GM23338 (cell line): Measurements from ENCODE around the gene CMTR1. TPM values are rescaled to one million over a fixed set of nuclear protein-coding genes. Genes with fewer than 3 reads are reported as not detected.

Experiments
- ATAC-seq: fragments of 200-7000 bp; cut with Tn5 transposase; 3 replicates; pipeline ENCODE4 v1.9.1; 2020
- DNase-seq: peaks from one replicate; pipeline ENCODE4 v3.0.0-alpha.2; 2015; ENCODE audit warnings: low spot score
- H2AFZ ChIP-seq: fragments of 200-600 bp; sonication (generic); 2 replicates; pipeline ENCODE4 v1.8.0; 2016; ENCODE audit warnings: antibody characterized with exemption, mild to moderate bottlenecking, moderate library complexity
- H3F3A ChIP-seq: fragments of 200-600 bp; sonication (generic); replicated peaks from 2 replicates; pipeline ENCODE4 v1.8.0; 2017; ENCODE audit warnings: antibody characterized with exemption, mixed run types, low read depth
- H3K27ac ChIP-seq: fragments of 200-600 bp; sonication (generic); 2 replicates; pipeline ENCODE4 v1.6.1; 2016; ENCODE audit warnings: low read depth
- H3K27me3 ChIP-seq: fragments of 200-600 bp; sonication (generic); 2 replicates; pipeline ENCODE4 v1.8.0; 2016; ENCODE audit warnings: mild to moderate bottlenecking, mixed run types, moderate library complexity; ENCODE audit not compliant: insufficient read depth
- H3K36me3 ChIP-seq: fragments of 200-600 bp; sonication (generic); 2 replicates; pipeline ENCODE4 v1.8.0; 2016; ENCODE audit warnings: mild to moderate bottlenecking; ENCODE audit not compliant: insufficient read depth
- H3K4me1 ChIP-seq: fragments of 200-600 bp; sonication (generic); 2 replicates; pipeline ENCODE4 v1.8.0; 2016; ENCODE audit warnings: mild to moderate bottlenecking, moderate library complexity; ENCODE audit not compliant: insufficient read depth
- H3K4me2 ChIP-seq: fragments of 200-600 bp; sonication (generic); 2 replicates; pipeline ENCODE4 v1.7.1; 2017; ENCODE audit warnings: mixed run types
- H3K4me3 ChIP-seq: fragments of 200-600 bp; sonication (generic); 2 replicates; pipeline ENCODE4 v1.6.1; 2016; ENCODE audit warnings: mixed run types
- H3K79me2 ChIP-seq: fragments of 200-600 bp; sonication (generic); replicated peaks from 2 replicates; pipeline ENCODE4 v1.8.0; 2017; ENCODE audit warnings: mild to moderate bottlenecking; ENCODE audit not compliant: insufficient read depth
- H3K9me2 ChIP-seq: fragments of 200-600 bp; sonication (generic); 2 replicates; pipeline ENCODE4 v1.8.0; 2017; ENCODE audit not compliant: insufficient read depth
- H4K20me1 ChIP-seq: fragments of 200-600 bp; sonication (generic); replicated peaks from 2 replicates; pipeline ENCODE4 v1.8.0; 2017; ENCODE audit warnings: mild to moderate bottlenecking; ENCODE audit not compliant: insufficient read depth
- H3K27ac Mint-ChIP-seq: 2 replicates; pipeline ENCODE4 v1.8.0; 2020; ENCODE audit warnings: inconsistent platforms, mild to moderate bottlenecking, moderate library complexity, mixed read lengths
- H3K27me3 Mint-ChIP-seq: 3 replicates; pipeline ENCODE4 v1.8.0; 2022; ENCODE audit warnings: low read depth, mild to moderate bottlenecking, moderate library complexity, mixed read lengths, inconsistent platforms; ENCODE audit not compliant: insufficient read depth, poor library complexity
- H3K36me3 Mint-ChIP-seq: 3 replicates; pipeline ENCODE4 v1.8.0; 2021; ENCODE audit warnings: low read depth, mild to moderate bottlenecking, inconsistent platforms, moderate library complexity, mixed read lengths
- H3K4me1 Mint-ChIP-seq: 3 replicates; pipeline ENCODE4 v1.8.0; 2020; ENCODE audit warnings: mild to moderate bottlenecking, inconsistent platforms, mixed read lengths
- H3K4me3 Mint-ChIP-seq: 3 replicates; pipeline ENCODE4 v1.8.0; 2021; ENCODE audit warnings: moderate library complexity, mild to moderate bottlenecking, inconsistent platforms, mixed read lengths
- H3K9me3 Mint-ChIP-seq: 3 replicates; pipeline ENCODE4 v1.8.0; 2020; ENCODE audit warnings: moderate library complexity, mild to moderate bottlenecking, inconsistent platforms, mixed read lengths
- CREB1 ChIP-seq: fragments of 250-450 bp; sonication (Bioruptor Pico); IDR thresholded peaks from 2 replicates; pipeline ENCODE4 v1.5.0; 2020; ENCODE audit warnings: low read depth, mild to moderate bottlenecking, moderate library complexity
- EZH2 ChIP-seq: fragments of 200-600 bp; sonication (generic); IDR thresholded peaks from one replicate; pipeline ENCODE4 v1.8.0; 2017; ENCODE audit warnings: antibody characterized with exemption, mild to moderate bottlenecking, low read depth; ENCODE audit not compliant: unreplicated experiment
- EZH2phosphoT487 ChIP-seq: fragments of 200-600 bp; sonication (generic); IDR thresholded peaks from one replicate; pipeline ENCODE4 v1.8.1; 2018; ENCODE audit warnings: antibody characterized with exemption; ENCODE audit not compliant: unreplicated experiment
- JUNB ChIP-seq: IDR thresholded peaks from one replicate; pipeline ENCODE4 v1.6.1; 2016; ENCODE audit warnings: antibody characterized with exemption; ENCODE audit not compliant: unreplicated experiment
- NANOG ChIP-seq: IDR thresholded peaks from 2 replicates; pipeline ENCODE4 v1.6.1; 2016; ENCODE audit warnings: antibody characterized with exemption, borderline replicate concordance
- POLR2AphosphoS5 ChIP-seq: IDR thresholded peaks from 2 replicates; pipeline ENCODE4 v1.6.1; 2016; ENCODE audit warnings: antibody characterized with exemption, low read depth
- STAT1 ChIP-seq: IDR thresholded peaks from one replicate; pipeline ENCODE4 v1.6.1; 2016; ENCODE audit warnings: antibody characterized with exemption; ENCODE audit not compliant: unreplicated experiment
- ZNF114 ChIP-seq: fragments of 250-450 bp; sonication (Bioruptor Pico); IDR thresholded peaks from 2 replicates; pipeline ENCODE4 v1.5.0; 2020; ENCODE audit warnings: mild to moderate bottlenecking, moderate library complexity
- ZNF331 ChIP-seq: fragments of 250-450 bp; sonication (Bioruptor Pico); IDR thresholded peaks from 2 replicates; pipeline ENCODE4 v1.5.0; 2020; ENCODE audit warnings: low read depth, mild to moderate bottlenecking, moderate library complexity
- polyA plus RNA-seq: library from polyadenylated mRNA; unstranded; fragments of >200 nt; fragmentation: Nextera tagmentation; extraction: Ambion mirVana; gene quantifications from 2 replicates; pipeline ENCODE4 v1.2.1, GENCODE V29; 2016
- total RNA-seq: library from RNA; depleted of rRNA; stranded (reverse); fragments of >200 nt; shearing (Covaris generic); gene quantifications from 2 replicates; pipeline ENCODE4 v1.2.3, GENCODE V29; 2014
- TF ChIP-seq, protein P1 (sequence below): IDR thresholded peaks from one replicate; pipeline ENCODE4 v1.6.1; 2018; ENCODE audit warnings: antibody characterized with exemption; ENCODE audit not compliant: unreplicated experiment
- TF ChIP-seq, protein P2 (sequence below): fragments of 250-450 bp; sonication (Bioruptor Pico); IDR thresholded peaks from 2 replicates; pipeline ENCODE4 v1.5.0; 2020; ENCODE audit warnings: mild to moderate bottlenecking, moderate library complexity
- TF ChIP-seq, protein P3 (sequence below): IDR thresholded peaks from 2 replicates; pipeline ENCODE4 v1.6.1; 2016; ENCODE audit warnings: antibody characterized with exemption
- TF ChIP-seq, protein P4 (sequence below), 2 experiments: fragments of 200-600 bp in 1 of 2; sonication (generic) in 1 of 2; conservative IDR thresholded peaks; 2 replicates each; pipeline versions ENCODE4 v1.5.1 to v1.6.1; 2016 to 2017; ENCODE audit warnings: antibody characterized with exemption in 2 of 2, low read depth in 2 of 2, mild to moderate bottlenecking in 2 of 2, moderate library complexity in 1 of 2

CMTR1 gene
- total and polyA plus RNA-seq, 2 experiments from 2014 or later = 7.3 to 36.4 TPM

DNA sequence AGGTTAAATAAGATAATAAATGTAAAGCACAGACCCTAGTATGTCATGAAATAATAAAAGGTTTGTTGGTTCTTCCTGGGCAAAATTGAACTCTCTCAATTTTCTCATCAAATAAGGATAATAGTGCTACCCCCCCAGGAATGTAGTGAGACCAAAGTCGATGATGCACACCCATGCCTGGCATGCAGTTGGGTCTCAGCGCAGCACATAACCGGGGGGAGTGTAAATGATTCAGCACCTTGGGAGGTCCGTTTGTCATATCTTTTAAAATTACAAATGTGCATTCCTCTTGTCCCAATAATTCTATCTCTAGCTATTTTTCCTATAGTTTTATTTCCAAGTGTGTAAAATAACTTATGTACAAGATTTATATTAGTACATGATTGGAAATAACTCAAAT lies 98.0 kb downstream of the CMTR1 start:
- no peak for ATAC-seq
- peaks cover 13% of the 10 kb centered on the region for H3K4me1 ChIP-seq
- H3K27me3 Mint-ChIP-seq = peaks cover 31% of the 10 kb centered on the region

More for the DNA sequence above, 98.0 kb downstream of the CMTR1 start:
- peaks cover 33% of the 10 kb centered on the region for H3K27me3 ChIP-seq
- no peak overlapping the region for H3K27ac Mint-ChIP-seq
- no peaks in the 10 kb centered on the region for H3K79me2 ChIP-seq
- DNase-seq = no peak
- no peaks in the 10 kb centered on the region for H3K36me3 Mint-ChIP-seq
- no peak overlapping the region for H2AFZ ChIP-seq
- H3K9me3 Mint-ChIP-seq = no peaks in the 10 kb centered on the region
- H3F3A ChIP-seq = no peaks in the 10 kb centered on the region
- no peak overlapping the region for H3K27ac ChIP-seq
- no peak overlapping the region for H3K4me3 Mint-ChIP-seq
- H3K4me3 ChIP-seq = no peak overlapping the region
- H4K20me1 ChIP-seq = no peaks in the 10 kb centered on the region; the same call in 1 of the 2 replicates
- no peaks in the 10 kb centered on the region for H3K9me2 ChIP-seq
- TF ChIP-seq ZNF114 = no peak
- TF ChIP-seq, protein P1, sequence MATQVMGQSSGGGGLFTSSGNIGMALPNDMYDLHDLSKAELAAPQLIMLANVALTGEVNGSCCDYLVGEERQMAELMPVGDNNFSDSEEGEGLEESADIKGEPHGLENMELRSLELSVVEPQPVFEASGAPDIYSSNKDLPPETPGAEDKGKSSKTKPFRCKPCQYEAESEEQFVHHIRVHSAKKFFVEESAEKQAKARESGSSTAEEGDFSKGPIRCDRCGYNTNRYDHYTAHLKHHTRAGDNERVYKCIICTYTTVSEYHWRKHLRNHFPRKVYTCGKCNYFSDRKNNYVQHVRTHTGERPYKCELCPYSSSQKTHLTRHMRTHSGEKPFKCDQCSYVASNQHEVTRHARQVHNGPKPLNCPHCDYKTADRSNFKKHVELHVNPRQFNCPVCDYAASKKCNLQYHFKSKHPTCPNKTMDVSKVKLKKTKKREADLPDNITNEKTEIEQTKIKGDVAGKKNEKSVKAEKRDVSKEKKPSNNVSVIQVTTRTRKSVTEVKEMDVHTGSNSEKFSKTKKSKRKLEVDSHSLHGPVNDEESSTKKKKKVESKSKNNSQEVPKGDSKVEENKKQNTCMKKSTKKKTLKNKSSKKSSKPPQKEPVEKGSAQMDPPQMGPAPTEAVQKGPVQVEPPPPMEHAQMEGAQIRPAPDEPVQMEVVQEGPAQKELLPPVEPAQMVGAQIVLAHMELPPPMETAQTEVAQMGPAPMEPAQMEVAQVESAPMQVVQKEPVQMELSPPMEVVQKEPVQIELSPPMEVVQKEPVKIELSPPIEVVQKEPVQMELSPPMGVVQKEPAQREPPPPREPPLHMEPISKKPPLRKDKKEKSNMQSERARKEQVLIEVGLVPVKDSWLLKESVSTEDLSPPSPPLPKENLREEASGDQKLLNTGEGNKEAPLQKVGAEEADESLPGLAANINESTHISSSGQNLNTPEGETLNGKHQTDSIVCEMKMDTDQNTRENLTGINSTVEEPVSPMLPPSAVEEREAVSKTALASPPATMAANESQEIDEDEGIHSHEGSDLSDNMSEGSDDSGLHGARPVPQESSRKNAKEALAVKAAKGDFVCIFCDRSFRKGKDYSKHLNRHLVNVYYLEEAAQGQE = no peak
- no peak for TF ChIP-seq EZH2phosphoT487
- no peak for TF ChIP-seq ZNF331 (CRISPR knock-in tag)
- TF ChIP-seq JUNB = no peak
- TF ChIP-seq, protein P2, sequence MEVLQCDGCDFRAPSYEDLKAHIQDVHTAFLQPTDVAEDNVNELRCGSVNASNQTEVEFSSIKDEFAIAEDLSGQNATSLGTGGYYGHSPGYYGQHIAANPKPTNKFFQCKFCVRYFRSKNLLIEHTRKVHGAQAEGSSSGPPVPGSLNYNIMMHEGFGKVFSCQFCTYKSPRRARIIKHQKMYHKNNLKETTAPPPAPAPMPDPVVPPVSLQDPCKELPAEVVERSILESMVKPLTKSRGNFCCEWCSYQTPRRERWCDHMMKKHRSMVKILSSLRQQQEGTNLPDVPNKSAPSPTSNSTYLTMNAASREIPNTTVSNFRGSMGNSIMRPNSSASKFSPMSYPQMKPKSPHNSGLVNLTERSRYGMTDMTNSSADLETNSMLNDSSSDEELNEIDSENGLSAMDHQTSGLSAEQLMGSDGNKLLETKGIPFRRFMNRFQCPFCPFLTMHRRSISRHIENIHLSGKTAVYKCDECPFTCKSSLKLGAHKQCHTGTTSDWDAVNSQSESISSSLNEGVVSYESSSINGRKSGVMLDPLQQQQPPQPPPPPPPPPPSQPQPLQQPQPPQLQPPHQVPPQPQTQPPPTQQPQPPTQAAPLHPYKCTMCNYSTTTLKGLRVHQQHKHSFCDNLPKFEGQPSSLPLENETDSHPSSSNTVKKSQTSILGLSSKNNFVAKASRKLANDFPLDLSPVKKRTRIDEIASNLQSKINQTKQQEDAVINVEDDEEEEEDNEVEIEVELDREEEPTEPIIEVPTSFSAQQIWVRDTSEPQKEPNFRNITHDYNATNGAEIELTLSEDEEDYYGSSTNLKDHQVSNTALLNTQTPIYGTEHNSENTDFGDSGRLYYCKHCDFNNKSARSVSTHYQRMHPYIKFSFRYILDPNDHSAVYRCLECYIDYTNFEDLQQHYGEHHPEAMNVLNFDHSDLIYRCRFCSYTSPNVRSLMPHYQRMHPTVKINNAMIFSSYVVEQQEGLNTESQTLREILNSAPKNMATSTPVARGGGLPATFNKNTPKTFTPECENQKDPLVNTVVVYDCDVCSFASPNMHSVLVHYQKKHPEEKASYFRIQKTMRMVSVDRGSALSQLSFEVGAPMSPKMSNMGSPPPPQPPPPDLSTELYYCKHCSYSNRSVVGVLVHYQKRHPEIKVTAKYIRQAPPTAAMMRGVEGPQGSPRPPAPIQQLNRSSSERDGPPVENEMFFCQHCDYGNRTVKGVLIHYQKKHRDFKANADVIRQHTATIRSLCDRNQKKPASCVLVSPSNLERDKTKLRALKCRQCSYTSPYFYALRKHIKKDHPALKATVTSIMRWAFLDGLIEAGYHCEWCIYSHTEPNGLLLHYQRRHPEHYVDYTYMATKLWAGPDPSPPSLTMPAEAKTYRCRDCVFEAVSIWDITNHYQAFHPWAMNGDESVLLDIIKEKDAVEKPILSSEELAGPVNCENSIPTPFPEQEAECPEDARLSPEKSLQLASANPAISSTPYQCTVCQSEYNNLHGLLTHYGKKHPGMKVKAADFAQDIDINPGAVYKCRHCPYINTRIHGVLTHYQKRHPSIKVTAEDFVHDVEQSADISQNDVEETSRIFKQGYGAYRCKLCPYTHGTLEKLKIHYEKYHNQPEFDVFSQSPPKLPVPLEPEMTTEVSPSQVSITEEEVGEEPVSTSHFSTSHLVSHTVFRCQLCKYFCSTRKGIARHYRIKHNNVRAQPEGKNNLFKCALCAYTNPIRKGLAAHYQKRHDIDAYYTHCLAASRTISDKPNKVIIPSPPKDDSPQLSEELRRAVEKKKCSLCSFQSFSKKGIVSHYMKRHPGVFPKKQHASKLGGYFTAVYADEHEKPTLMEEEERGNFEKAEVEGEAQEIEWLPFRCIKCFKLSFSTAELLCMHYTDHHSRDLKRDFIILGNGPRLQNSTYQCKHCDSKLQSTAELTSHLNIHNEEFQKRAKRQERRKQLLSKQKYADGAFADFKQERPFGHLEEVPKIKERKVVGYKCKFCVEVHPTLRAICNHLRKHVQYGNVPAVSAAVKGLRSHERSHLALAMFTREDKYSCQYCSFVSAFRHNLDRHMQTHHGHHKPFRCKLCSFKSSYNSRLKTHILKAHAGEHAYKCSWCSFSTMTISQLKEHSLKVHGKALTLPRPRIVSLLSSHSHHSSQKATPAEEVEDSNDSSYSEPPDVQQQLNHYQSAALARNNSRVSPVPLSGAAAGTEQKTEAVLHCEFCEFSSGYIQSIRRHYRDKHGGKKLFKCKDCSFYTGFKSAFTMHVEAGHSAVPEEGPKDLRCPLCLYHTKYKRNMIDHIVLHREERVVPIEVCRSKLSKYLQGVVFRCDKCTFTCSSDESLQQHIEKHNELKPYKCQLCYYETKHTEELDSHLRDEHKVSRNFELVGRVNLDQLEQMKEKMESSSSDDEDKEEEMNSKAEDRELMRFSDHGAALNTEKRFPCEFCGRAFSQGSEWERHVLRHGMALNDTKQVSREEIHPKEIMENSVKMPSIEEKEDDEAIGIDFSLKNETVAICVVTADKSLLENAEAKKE (CRISPR knock-in tag) = no peak
- TF ChIP-seq NANOG = no peak
- TF ChIP-seq POLR2AphosphoS5 = no peak
- no peak for TF ChIP-seq CREB1 (CRISPR knock-in tag)
- TF ChIP-seq, protein P3, sequence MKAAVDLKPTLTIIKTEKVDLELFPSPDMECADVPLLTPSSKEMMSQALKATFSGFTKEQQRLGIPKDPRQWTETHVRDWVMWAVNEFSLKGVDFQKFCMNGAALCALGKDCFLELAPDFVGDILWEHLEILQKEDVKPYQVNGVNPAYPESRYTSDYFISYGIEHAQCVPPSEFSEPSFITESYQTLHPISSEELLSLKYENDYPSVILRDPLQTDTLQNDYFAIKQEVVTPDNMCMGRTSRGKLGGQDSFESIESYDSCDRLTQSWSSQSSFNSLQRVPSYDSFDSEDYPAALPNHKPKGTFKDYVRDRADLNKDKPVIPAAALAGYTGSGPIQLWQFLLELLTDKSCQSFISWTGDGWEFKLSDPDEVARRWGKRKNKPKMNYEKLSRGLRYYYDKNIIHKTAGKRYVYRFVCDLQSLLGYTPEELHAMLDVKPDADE = no peak
- TF ChIP-seq, protein P4, sequence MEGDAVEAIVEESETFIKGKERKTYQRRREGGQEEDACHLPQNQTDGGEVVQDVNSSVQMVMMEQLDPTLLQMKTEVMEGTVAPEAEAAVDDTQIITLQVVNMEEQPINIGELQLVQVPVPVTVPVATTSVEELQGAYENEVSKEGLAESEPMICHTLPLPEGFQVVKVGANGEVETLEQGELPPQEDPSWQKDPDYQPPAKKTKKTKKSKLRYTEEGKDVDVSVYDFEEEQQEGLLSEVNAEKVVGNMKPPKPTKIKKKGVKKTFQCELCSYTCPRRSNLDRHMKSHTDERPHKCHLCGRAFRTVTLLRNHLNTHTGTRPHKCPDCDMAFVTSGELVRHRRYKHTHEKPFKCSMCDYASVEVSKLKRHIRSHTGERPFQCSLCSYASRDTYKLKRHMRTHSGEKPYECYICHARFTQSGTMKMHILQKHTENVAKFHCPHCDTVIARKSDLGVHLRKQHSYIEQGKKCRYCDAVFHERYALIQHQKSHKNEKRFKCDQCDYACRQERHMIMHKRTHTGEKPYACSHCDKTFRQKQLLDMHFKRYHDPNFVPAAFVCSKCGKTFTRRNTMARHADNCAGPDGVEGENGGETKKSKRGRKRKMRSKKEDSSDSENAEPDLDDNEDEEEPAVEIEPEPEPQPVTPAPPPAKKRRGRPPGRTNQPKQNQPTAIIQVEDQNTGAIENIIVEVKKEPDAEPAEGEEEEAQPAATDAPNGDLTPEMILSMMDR (conservative IDR thresholded peaks at IDR 0.05; ENCODE audit: low read depth in 2 of 2) = no peak
- TF ChIP-seq STAT1 = no peak
- TF ChIP-seq EZH2 = no peak
- no peaks in the 10 kb centered on the region for H3K36me3 ChIP-seq
- peaks cover 14% of the 10 kb centered on the region; the same call in 2 of the 3 replicates for H3K4me1 Mint-ChIP-seq
- H3K4me2 ChIP-seq = no peak overlapping the region
